Astrocyte (in vitro differentiated cells and primary cell): ENCODE data around the gene RETREG1.

Experiments
- EZH2 ChIP-seq: IDR thresholded peaks from 2 replicates; pipeline ENCODE4 v1.6.1; 2012; ENCODE audit warnings: mild to moderate bottlenecking, low read length, inconsistent platforms; ENCODE audit not compliant: insufficient read depth
- TF ChIP-seq, protein P1 (sequence below): IDR thresholded peaks from 2 replicates; pipeline ENCODE4 v1.5.1; 2011; ENCODE audit warnings: low read depth, mild to moderate bottlenecking, inconsistent platforms, low read length, moderate library complexity; ENCODE audit not compliant: insufficient read depth

DNA sequence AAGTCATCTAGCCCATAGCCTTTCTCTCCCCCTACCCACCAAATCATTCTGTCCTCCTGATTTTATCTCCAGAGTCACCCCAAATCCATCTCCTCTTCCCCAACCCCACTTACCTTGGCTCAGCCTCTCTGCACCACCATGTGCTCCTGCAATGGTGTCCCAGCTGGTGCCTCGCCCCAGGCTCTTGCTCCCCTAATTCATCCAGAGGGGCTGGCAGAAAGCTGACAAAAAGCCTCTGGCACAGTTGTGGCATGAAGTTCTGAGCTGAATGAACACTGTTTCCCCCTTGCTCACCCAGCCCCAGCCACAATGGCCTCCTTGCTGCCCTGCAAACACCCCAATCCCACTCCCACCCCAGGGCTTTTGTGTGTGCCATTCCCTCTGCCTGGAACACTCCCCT is 10.2 kb downstream of the RETREG1 start:
- TF ChIP-seq, protein P1, sequence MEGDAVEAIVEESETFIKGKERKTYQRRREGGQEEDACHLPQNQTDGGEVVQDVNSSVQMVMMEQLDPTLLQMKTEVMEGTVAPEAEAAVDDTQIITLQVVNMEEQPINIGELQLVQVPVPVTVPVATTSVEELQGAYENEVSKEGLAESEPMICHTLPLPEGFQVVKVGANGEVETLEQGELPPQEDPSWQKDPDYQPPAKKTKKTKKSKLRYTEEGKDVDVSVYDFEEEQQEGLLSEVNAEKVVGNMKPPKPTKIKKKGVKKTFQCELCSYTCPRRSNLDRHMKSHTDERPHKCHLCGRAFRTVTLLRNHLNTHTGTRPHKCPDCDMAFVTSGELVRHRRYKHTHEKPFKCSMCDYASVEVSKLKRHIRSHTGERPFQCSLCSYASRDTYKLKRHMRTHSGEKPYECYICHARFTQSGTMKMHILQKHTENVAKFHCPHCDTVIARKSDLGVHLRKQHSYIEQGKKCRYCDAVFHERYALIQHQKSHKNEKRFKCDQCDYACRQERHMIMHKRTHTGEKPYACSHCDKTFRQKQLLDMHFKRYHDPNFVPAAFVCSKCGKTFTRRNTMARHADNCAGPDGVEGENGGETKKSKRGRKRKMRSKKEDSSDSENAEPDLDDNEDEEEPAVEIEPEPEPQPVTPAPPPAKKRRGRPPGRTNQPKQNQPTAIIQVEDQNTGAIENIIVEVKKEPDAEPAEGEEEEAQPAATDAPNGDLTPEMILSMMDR, result no peak
- no peak for TF ChIP-seq EZH2
